GM21390 (cell line): ENCODE measurements around the gene OR11H12.
"Not testable (repeated sequence)": the region's sequence is repeated elsewhere in the genome, so short reads cannot be mapped to it uniquely, and the experiment has no call there.

Source experiments
- ATAC-seq: cut with Tn5 transposase; IDR thresholded peaks from one replicate; pipeline ENCODE4 v1.9.1; 2021; ENCODE audit not compliant: unreplicated experiment

Gene OR11H12

DNA sequence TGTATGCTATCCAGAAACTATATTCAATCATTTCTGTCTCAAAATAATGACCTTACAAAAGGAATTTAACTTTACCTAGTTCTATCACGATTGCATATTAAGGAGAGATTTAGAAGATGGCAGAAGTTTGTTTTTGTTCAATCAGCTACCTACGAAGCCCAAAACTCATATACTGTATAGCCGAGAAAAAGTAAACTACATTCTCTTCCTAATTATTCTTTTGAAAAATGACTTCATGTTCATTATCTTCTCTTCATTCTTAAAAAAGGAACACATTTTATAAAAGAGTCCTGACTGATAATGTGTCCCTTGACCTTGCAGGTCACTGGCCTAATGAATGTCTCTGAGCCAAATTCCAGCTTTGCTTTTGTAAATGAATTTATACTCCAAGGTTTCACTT, at the start of gene OR11H12:
Gene OR11H12 (plus strand): TSS at position 301 of the 400 bp plus-strand sequence. CDS start 0 bp downstream, at position 301.
- not testable (repeated sequence) for ATAC-seq

DNA sequence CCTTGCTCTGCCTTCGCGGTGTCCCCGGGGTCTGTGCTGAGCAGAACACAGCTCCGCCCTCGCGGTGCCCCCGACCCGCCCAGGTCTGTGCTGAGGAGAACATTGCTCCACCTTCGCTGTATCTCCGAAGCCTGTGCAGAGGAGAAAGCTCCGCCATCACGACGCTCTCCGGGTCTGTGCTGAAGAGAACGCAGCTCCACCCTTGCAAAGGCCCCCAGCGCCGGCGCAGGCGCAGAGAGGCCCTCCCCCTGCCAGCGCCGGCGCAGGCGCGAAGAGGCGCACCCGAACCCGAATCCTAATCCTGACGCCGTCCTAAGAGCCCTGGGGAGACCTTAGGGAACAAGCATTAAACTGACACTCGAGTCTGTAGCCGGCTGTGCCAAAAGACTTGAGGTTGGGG, 18.0 kb upstream of the OR11H12 start:
- not testable (repeated sequence) for ATAC-seq

- ATAC-seq, result not testable (repeated sequence)
Measured at GRCh38 chr14:18626610-18627213, 25.8 kb downstream of the OR11H12 start.

DNA sequence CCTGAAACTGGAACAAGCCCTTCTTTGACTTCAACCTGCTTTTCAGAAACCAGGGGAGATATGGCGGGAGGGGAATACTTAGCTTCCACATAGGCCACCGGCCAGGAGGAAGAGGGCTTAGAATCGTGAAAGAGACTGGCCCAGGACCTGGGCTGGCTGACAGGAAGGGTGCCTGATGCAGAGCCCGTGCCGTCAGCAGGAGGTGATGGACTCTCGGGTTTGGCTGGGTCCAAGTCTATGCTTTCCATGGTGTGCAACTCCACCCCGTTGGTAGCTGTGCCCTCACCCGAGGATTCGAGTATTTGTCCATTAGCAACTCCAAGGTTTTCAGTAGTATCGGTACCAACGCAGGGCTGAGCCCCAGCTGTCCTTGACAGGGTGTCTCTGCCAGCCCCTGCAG, 35.1 kb downstream of the OR11H12 start:
- ATAC-seq, result not testable (repeated sequence)

DNA sequence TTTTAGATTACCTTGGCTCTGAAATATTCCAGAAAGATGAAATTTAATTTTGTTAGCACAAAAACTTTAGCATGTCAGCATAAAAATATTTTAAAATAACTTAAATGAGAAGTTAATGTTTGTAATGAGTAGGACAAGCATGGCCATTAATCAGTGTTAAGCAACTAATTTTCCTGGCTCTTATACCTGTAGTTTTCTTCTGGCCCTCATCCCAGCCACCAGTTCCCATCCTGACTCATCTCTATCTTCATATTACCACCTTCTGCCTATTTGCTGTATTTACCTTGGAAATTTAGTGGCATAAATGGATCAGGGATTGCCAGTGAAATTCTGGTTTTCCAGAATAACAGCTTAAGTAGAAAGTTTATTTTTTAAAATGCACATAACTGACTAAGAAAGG, 37.1 kb downstream of the OR11H12 start:
- not testable (repeated sequence) for ATAC-seq

DNA sequence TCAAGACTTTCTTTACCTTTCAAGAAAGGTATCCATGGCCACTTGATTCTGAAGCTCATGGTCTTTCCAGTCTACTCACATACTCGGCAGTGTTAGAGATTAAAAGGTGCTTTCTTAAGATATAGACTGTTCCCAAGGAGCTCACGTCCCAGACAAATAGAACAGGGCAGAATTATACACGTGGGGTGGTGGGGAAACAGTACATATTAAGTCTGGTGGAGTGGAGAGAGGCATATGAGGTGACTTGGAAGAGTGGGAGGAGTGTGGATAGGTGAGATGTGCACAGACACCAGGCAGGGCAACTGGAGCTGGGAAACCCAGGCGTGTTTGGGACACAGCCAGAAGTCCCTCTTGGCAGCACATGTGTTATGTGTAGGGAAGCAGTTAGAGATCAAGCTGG, 37.9 kb downstream of the OR11H12 start:
- not testable (repeated sequence) for ATAC-seq

DNA sequence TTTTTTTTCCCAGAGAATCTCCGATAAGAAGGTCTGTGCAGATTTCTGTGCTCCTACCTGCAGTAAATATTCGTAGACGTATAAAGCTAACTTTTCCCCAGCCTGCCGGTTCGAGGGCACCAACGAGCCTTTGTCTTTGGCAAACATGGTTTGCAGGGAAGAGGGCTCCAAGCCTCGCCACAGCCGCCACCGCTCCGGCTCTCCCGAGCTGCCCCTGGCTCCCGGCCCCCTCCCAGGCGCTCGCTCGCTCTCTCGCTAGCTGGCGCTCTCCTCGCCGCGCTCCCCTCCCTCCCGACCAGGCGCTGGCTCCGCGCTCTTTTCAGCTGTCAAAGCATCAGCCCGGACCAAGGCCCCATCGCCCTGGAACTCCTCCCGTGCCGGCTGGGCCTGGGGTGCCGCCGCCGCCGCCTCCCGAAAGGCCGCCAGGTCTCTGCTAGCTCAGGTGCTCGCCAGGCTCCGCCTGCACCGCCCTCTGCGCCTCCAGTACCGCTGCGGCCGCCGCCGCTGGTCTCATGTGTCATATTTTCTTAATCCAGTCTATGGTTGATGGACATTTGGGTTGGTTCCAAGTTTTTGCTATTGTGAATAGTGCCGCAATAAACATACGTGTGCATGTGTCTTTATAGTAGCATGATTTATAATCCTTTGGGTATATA, 45.3 kb downstream of the OR11H12 start:
- ATAC-seq, result not testable (repeated sequence)
